HG03565 (cell line): ENCODE results near the gene ZNF155.
"Not testable (repeated sequence)": the region's sequence is repeated elsewhere in the genome, so short reads cannot be mapped to it uniquely, and the experiment has no call there.

Experiments used
- ATAC-seq: cut with Tn5 transposase; IDR thresholded peaks from one replicate; pipeline ENCODE4 v1.9.1; 2021; ENCODE audit warnings: mild to moderate bottlenecking, moderate library complexity; ENCODE audit not compliant: unreplicated experiment

Gene ZNF155

GRCh38 chr19:43983912-43984686 is at the start of gene ZNF155:
ZNF155 (plus strand) TSS chr19:43984188; CDS start chr19:43988544, 4,356 bp downstream.
- peak; percentile 76 for ATAC-seq

- peak; percentile 83 for ATAC-seq
Observed at GRCh38 chr19:43934985-43935708, 48.8 kb upstream of the ZNF155 start, which contains the start of gene ZNF45. ZNF45 (minus strand) TSS chr19:43935282; CDS start chr19:43922185, 13,097 bp downstream.

- no peak for ATAC-seq
Observed at GRCh38 chr19:43936188-43936587, 47.8 kb upstream of the ZNF155 start.

- ATAC-seq: no peak
Observed at GRCh38 chr19:43939557-43940260, 44.3 kb upstream of the ZNF155 start.

- no peak for ATAC-seq
Observed at GRCh38 chr19:43940719-43941118, 43.3 kb upstream of the ZNF155 start.

GRCh38 chr19:43941209-43941608 is 42.8 kb upstream of the ZNF155 start:
- ATAC-seq: no peak

- ATAC-seq: not testable (repeated sequence)
Observed at GRCh38 chr19:43947412-43947811, 36.6 kb upstream of the ZNF155 start.

GRCh38 chr19:43949803-43950202 is 34.2 kb upstream of the ZNF155 start:
- ATAC-seq: not testable (repeated sequence)

GRCh38 chr19:43950834-43951645 is 32.9 kb upstream of the ZNF155 start, which contains the start of gene ZNF221:
ZNF221 (plus strand) TSS chr19:43951228; CDS start chr19:43962727, 11,499 bp downstream.
- peak; percentile 89 for ATAC-seq

GRCh38 chr19:43956827-43957226 is 27.2 kb upstream of the ZNF155 start:
- ATAC-seq: no peak

- ATAC-seq: no peak
Observed at GRCh38 chr19:43957891-43958290, 26.1 kb upstream of the ZNF155 start.

- no peak for ATAC-seq
Observed at GRCh38 chr19:43960411-43960810, 23.6 kb upstream of the ZNF155 start.

GRCh38 chr19:43966079-43966694 is 17.8 kb upstream of the ZNF155 start:
- no peak for ATAC-seq

GRCh38 chr19:43976732-43977131 is 7.3 kb upstream of the ZNF155 start:
- no peak for ATAC-seq

- no peak for ATAC-seq
Observed at GRCh38 chr19:43983544-43983911, 460 bp upstream of the ZNF155 start.

GRCh38 chr19:43984687-43985000 is 656 bp downstream of the ZNF155 start:
- ATAC-seq: no peak

GRCh38 chr19:43997631-43998290 is 13.8 kb downstream of the ZNF155 start:
- ATAC-seq: no peak

GRCh38 chr19:44002212-44002565 is 18.2 kb downstream of the ZNF155 start:
- no peak for ATAC-seq

GRCh38 chr19:44002566-44003460 is 18.8 kb downstream of the ZNF155 start, which contains the start of gene ZNF230:
ZNF230 (plus strand) TSS chr19:44002957; CDS start chr19:44007079, 4,122 bp downstream.
- ATAC-seq: peak; percentile 88
